K562 (cell line): ENCODE measurements around the gene USP49. TPM values are rescaled to one million over a fixed set of nuclear protein-coding genes. Genes with fewer than 3 reads are reported as not detected.

Source experiments
- ATAC-seq: fragments of 200-7000 bp; cut with Tn5 transposase; 3 replicates; pipeline ENCODE4 v1.9.1; 2020; ENCODE audit warnings: moderate library complexity
- BruUV-seq: library from RNA; stranded (reverse); fragments of 400-500 nt; replicated peaks from 2 replicates; lab custom pipeline; 2021; lab: Mats Ljungman, UMichigan
- CTCF ChIA-PET: fragments of 300-600 bp; formaldehyde crosslinking; extraction: SDS; loops from one replicate; lab custom pipeline; 2021; ENCODE audit warnings: low intra/inter-chr PET ratio; lab: Yijun Ruan, JAX
- POLR2A ChIA-PET: fragments of 300-600, 350-650 bp; sonication (Branson Sonifier 250); formaldehyde crosslinking; extraction: SDS; loops from one replicate; lab custom pipeline; 2021; ENCODE audit warnings: antibody characterized with exemption, inconsistent platforms; lab: Yijun Ruan, JAX
- DNase-seq, 4 experiments: peaks; one replicate each; pipeline versions ENCODE4 v3.0.0 to v3.0.0-alpha.2; 2011 to 2018; ENCODE audit warnings: low spot score in 3 of 4, mixed read lengths in 3 of 4; ENCODE audit errors: extremely low read depth in 1 of 4
- FAIRE-seq: peaks from 2 replicates; lab custom pipeline; 2011; peaks lifted over from hg19 to GRCh38; lab: Jason Lieb, UNC
- H2AFZ ChIP-seq: 2 replicates; pipeline ENCODE4 v1.6.0; 2011; ENCODE audit warnings: low read depth, low read length, control low read depth, inconsistent platforms
- H3K27ac ChIP-seq: fragments of 200-600 bp; 3 replicates; pipeline ENCODE4 v1.8.0; 2011; ENCODE audit warnings: low read depth, mild to moderate bottlenecking, control low read depth, inconsistent platforms, low read length, moderate library complexity, mixed read lengths; ENCODE audit errors: extremely low read depth
- H3K27me3 ChIP-seq, 2 experiments: fragments of 300-600 bp in 1 of 2; 2 replicates in 1 of 2; 3 replicates in 1 of 2; pipeline versions ENCODE4 v1.6.0 to v1.8.0; 2011; ENCODE audit warnings: inconsistent platforms in 2 of 2, low read length in 2 of 2, mild to moderate bottlenecking in 1 of 2, mixed read lengths in 1 of 2, moderate library complexity in 1 of 2; ENCODE audit not compliant: control insufficient read depth in 2 of 2, insufficient read depth in 2 of 2
- H3K36me3 ChIP-seq: fragments of 300-600 bp; 3 replicates; pipeline ENCODE4 v1.8.0; 2011; ENCODE audit warnings: mild to moderate bottlenecking, low read length, inconsistent platforms; ENCODE audit not compliant: control insufficient read depth, insufficient read depth
- H3K4me1 ChIP-seq, 2 experiments: fragments of 200-600 bp in 1 of 2; replicated peaks in 1 of 2; 2 replicates in 1 of 2; 3 replicates in 1 of 2; pipeline versions ENCODE4 v1.5.1 to v1.8.0; 2011; ENCODE audit warnings: inconsistent platforms in 2 of 2, low read length in 2 of 2, mild to moderate bottlenecking in 1 of 2, mixed read lengths in 1 of 2, moderate library complexity in 1 of 2; ENCODE audit not compliant: control insufficient read depth in 2 of 2, insufficient read depth in 2 of 2
- H3K4me2 ChIP-seq: 2 replicates; pipeline ENCODE4 v1.6.1; 2011; ENCODE audit warnings: low read length, control low read depth, inconsistent platforms, mixed read lengths; ENCODE audit not compliant: insufficient read depth
- H3K4me3 ChIP-seq: fragments of 200-600 bp; sonication (generic), shearing (Covaris generic); 2 replicates; pipeline ENCODE4 v1.5.1; 2016; ENCODE audit warnings: control low read depth, inconsistent platforms
- H3K79me2 ChIP-seq: fragments of 200-600 bp; 3 replicates; pipeline ENCODE4 v1.8.0; 2011; ENCODE audit warnings: low read length, inconsistent platforms; ENCODE audit not compliant: control insufficient read depth, insufficient read depth
- H3K9ac ChIP-seq, 2 experiments: 2 replicates each; pipeline versions ENCODE4 v1.6.0 to v1.6.1; 2011; ENCODE audit warnings: low read depth in 2 of 2, low read length in 2 of 2, control low read depth in 1 of 2, inconsistent platforms in 1 of 2, mild to moderate bottlenecking in 1 of 2, mixed read lengths in 1 of 2; ENCODE audit not compliant: insufficient read depth in 1 of 2
- H3K9me1 ChIP-seq: one replicate; pipeline ENCODE4 v1.6.0; 2011; ENCODE audit warnings: inconsistent platforms, mild to moderate bottlenecking, low read length, moderate library complexity; ENCODE audit not compliant: control insufficient read depth, insufficient read depth
- H3K9me3 ChIP-seq: replicated peaks from 2 replicates; pipeline ENCODE4 v1.5.1; 2011; ENCODE audit warnings: low read depth, low read length, inconsistent platforms; ENCODE audit not compliant: control insufficient read depth, insufficient read depth
- H4K20me1 ChIP-seq: replicated peaks from 2 replicates; pipeline ENCODE4 v1.6.1; 2011; ENCODE audit warnings: low read length, inconsistent platforms, mixed read lengths; ENCODE audit not compliant: control insufficient read depth, insufficient read depth
- ATF3 ChIP-seq, 2 experiments: fragments of 450-650 bp in 1 of 2; sonication (generic) in 1 of 2; formaldehyde crosslinking in 1 of 2; IDR thresholded peaks in 1 of 2; conservative IDR thresholded peaks in 1 of 2; 2 replicates each; pipeline versions ENCODE4 v1.6.1 to v1.8.1; 2016 to 2023; ENCODE audit warnings: mild to moderate bottlenecking in 2 of 2, moderate library complexity in 2 of 2, inconsistent platforms in 1 of 2, missing genetic modification reagents in 1 of 2
- E2F8 ChIP-seq: fragments of 450-650 bp; IDR thresholded peaks from 2 replicates; pipeline ENCODE4 v1.7.1; 2018; ENCODE audit warnings: mild to moderate bottlenecking, low read depth; ENCODE audit not compliant: partially characterized antibody
- PTBP1 ChIP-seq: fragments of 200-400 bp; formaldehyde crosslinking; IDR thresholded peaks from 2 replicates; pipeline ENCODE4 v1.6.1; 2017; ENCODE audit warnings: low read depth, low read length
- ZNF263 ChIP-seq: sonication (generic); formaldehyde crosslinking; IDR thresholded peaks from 2 replicates; pipeline ENCODE4 v1.8.0; 2022; ENCODE audit warnings: mild to moderate bottlenecking, missing genetic modification reagents, borderline replicate concordance
- ZNF639 ChIP-seq, 2 experiments: fragments of 200-800 bp in 1 of 2; sonication (Bioruptor generic) in 1 of 2; sonication (generic) in 1 of 2; formaldehyde crosslinking in 1 of 2; IDR thresholded peaks in 1 of 2; conservative IDR thresholded peaks in 1 of 2; 2 replicates each; pipeline versions ENCODE4 v1.5.0 to v1.6.1; 2016 to 2020; ENCODE audit warnings: missing compliant biosample characterization in 1 of 2, missing genetic modification characterization in 1 of 2, missing genetic modification reagents in 1 of 2
- WGBS: fragments of 100-300 bp; shearing (Covaris generic); methylation state at CpG from one replicate; pipeline ENCODE4 v1.1.6; 2016; ENCODE audit warnings: low coverage, mixed read lengths; ENCODE audit not compliant: insufficient coverage; ENCODE audit errors: missing lambda C conversion rate; 5-methylcytosine and 5-hydroxymethylcytosine counted together
- in situ Hi-C: fragments of 300-500 bp; cut with MboI; formaldehyde crosslinking; loops from 4 replicates; pipeline ENCODE4 v1.15.0; 2018; ENCODE audit warnings: inconsistent platforms, mixed read lengths
- intact Hi-C: fragments of 100-400 bp; cut with micrococcal nuclease; formaldehyde crosslinking; loops from 2 replicates; pipeline ENCODE4 v1.14.2; 2022
- polyA plus RNA-seq, 8 experiments: library from polyadenylated mRNA; depleted of rRNA in 4 of 8; stranded (reverse) in 5 of 8; unstranded in 3 of 8; fragments of >200 nt; fragmentation: Nextera tagmentation in 2 of 8; fragmentation: Illumina TruSeq in 1 of 8; extraction: Ambion mirVana in 2 of 8; extraction: Trizol in 1 of 8; gene quantifications; 2 replicates each; pipeline versions ENCODE4 v1.2.1 to v1.2.3, GENCODE V29; 2011 to 2014; ENCODE audit warnings: inconsistent platforms in 1 of 8, missing spikeins in 1 of 8
- total RNA-seq, 7 experiments: library from RNA; depleted of rRNA in 6 of 7; stranded (reverse); fragments of >200 nt in 6 of 7; fragmentation: Illumina TruSeq in 2 of 7; extraction: Trizol in 2 of 7; gene quantifications; 2 replicates each; pipeline versions ENCODE4 v1.2.1 to v1.2.3, GENCODE V29; 2011 to 2021; ENCODE audit warnings: low replicate concordance in 1 of 7
- TF ChIP-seq, protein P1 (sequence below): fragments of 450-650 bp; formaldehyde crosslinking; IDR thresholded peaks from 2 replicates; pipeline ENCODE4 v1.4.0; 2020; ENCODE audit warnings: mild to moderate bottlenecking, mixed read lengths

Gene USP49
- total and polyA plus RNA-seq, 9 of the 15 experiments (the other 6 are each of a cell fraction or from before 2014, with no cell fraction given): 1.0 to 9.9 (median 6.5) TPM

GRCh38 chr6:41826343-41827022 is 68.7 kb downstream of the USP49 start:
- Histone ChIP-seq H3K36me3 (no peaks in the 10 kb centered on the region), H3K4me1 (peaks cover 0 to 6% of the 10 kb centered on the region in 2 experiments; a peak in 3 of 5 replicates), H3K27me3 (no peaks in the 10 kb centered on the region), H3K9me3 (no peaks in the 10 kb centered on the region), H3K27ac (no peak overlapping the region), H3K9me1 (no peaks in the 10 kb centered on the region), H2AFZ (no peak overlapping the region), H3K4me3 (no peak overlapping the region), H3K4me2 (no peak overlapping the region), H3K79me2 (no peaks in the 10 kb centered on the region), H3K9ac (no peak overlapping the region), H4K20me1 (no peaks in the 10 kb centered on the region)
- intact Hi-C loops: no loop called here
- FAIRE-seq (peak; percentile 6), ATAC-seq (no peak; the same call in 2 of the 3 replicates), DNase-seq (no peak)
- TF ChIP-seq ZNF639 (CRISPR knock-in tag; conservative IDR thresholded peaks at IDR 0.05 in 1 of 2, IDR thresholded peaks at IDR 0.05 in 1 of 2) (no peak), E2F8 (no peak), PTBP1 (no peak), ATF3 (IDR thresholded peaks at IDR 0.05) (peak; percentile 62), ATF3 (CRISPR knock-in tag; conservative IDR thresholded peaks at IDR 0.05) (no peak), ZNF263 (CRISPR knock-in tag) (peak; percentile 87)
- TF ChIP-seq, protein P1, sequence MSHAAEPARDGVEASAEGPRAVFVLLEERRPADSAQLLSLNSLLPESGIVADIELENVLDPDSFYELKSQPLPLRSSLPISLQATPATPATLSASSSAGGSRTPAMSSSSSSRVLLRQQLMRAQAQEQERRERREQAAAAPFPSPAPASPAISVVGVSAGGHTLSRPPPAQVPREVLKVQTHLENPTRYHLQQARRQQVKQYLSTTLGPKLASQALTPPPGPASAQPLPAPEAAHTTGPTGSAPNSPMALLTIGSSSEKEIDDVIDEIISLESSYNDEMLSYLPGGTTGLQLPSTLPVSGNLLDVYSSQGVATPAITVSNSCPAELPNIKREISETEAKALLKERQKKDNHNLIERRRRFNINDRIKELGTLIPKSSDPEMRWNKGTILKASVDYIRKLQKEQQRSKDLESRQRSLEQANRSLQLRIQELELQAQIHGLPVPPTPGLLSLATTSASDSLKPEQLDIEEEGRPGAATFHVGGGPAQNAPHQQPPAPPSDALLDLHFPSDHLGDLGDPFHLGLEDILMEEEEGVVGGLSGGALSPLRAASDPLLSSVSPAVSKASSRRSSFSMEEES: peak; percentile 34
- 71% methylated on average over 2 of the region's 2 CpGs for WGBS
- ChIA-PET POLR2A (no interaction called here), CTCF (no interaction called here)
- no TSS peak for BruUV-seq
- in situ Hi-C loops: no loop called here
